KMS-11 (cell line): ENCODE measurements around the gene KCTD17.

Experiments
- H2AFZ ChIP-seq: fragments of 200-600 bp; sonication (generic); 2 replicates; pipeline ENCODE4 v1.6.1; 2016; ENCODE audit warnings: antibody characterized with exemption, mixed run types, low read depth
- H3K27ac ChIP-seq: fragments of 200-600 bp; sonication (generic); 2 replicates; pipeline ENCODE4 v1.6.1; 2016; ENCODE audit warnings: mild to moderate bottlenecking, mixed run types
- H3K27me3 ChIP-seq: fragments of 200-600 bp; sonication (generic); 2 replicates; pipeline ENCODE4 v1.6.1; 2017; ENCODE audit warnings: mild to moderate bottlenecking, low read depth, mixed run types, moderate library complexity; ENCODE audit not compliant: insufficient read depth
- H3K36me3 ChIP-seq: fragments of 200-600 bp; sonication (generic); 2 replicates; pipeline ENCODE4 v1.6.1; 2017; ENCODE audit warnings: mild to moderate bottlenecking, mixed run types; ENCODE audit not compliant: insufficient read depth
- H3K4me1 ChIP-seq: fragments of 200-600 bp; sonication (generic); 2 replicates; pipeline ENCODE4 v1.6.1; 2016; ENCODE audit warnings: mild to moderate bottlenecking, low read depth, mixed run types; ENCODE audit not compliant: poor library complexity, severe bottlenecking
- H3K4me2 ChIP-seq: fragments of 200-600 bp; sonication (generic); 2 replicates; pipeline ENCODE4 v1.7.0; 2016; ENCODE audit warnings: mild to moderate bottlenecking, mixed run types
- H3K4me3 ChIP-seq: fragments of 200-600 bp; sonication (generic); IDR thresholded peaks from 2 replicates; pipeline ENCODE4 v1.6.1; 2017; ENCODE audit warnings: low read depth, low read length, mixed read lengths; ENCODE audit not compliant: insufficient read depth
- H3K79me2 ChIP-seq: fragments of 200-600 bp; sonication (generic); 2 replicates; pipeline ENCODE4 v1.6.1; 2016; ENCODE audit warnings: low read depth, mixed run types; ENCODE audit not compliant: insufficient read depth
- H3K9ac ChIP-seq: fragments of 200-600 bp; sonication (generic); 2 replicates; pipeline ENCODE4 v1.6.1; 2016; ENCODE audit warnings: mild to moderate bottlenecking, mixed run types
- H4K20me1 ChIP-seq: fragments of 200-600 bp; sonication (generic); 2 replicates; pipeline ENCODE4 v1.6.1; 2016; ENCODE audit warnings: mild to moderate bottlenecking, mixed run types; ENCODE audit not compliant: insufficient read depth
- TF ChIP-seq, protein P1 (sequence below): fragments of 200-600 bp; sonication (generic); conservative IDR thresholded peaks from 2 replicates; pipeline ENCODE4 v1.6.1; 2017; ENCODE audit warnings: low read depth, mild to moderate bottlenecking, antibody characterized with exemption, low read length, moderate library complexity, mixed read lengths

KCTD17 gene

DNA sequence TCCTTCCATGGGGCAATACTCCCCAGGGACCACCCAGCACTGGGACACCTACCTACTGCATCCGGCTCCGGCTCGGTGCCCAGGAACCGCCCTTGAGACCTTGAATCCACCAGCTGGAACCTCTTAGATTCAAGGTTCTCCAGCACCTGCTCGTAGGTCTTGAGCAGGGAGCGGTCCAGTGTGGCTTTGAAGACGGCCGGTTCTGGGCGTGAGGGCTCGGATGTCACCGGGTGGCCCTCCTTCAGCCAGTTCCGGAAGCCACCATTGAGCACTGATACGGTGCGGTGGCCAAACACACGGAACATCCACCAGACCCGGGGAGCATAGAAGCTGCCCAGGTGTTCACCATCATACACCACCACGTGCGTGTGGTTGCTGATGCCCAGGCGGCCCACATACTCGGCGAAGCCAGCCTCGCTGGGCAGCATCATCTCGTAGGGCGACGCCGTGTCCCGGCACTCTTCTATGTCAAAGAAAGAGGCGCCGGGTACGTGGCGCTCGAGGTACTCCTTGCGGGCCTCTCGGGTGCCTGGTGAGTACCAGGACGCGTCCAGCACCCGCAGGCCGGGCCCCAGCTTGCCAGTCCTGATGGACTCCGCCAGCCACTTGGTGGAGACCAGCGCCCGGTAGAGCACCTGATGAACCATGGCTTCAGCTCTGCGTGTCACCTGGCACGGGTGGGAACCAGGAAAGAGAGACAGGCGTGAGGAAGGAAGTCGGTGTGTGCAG, 33.3 kb upstream of the KCTD17 start:
- no peak overlapping the region for H3K9ac ChIP-seq
- H3K27ac ChIP-seq = no peak overlapping the region
- peaks cover 17% of the 10 kb centered on the region for H3K4me1 ChIP-seq
- no peaks in the 10 kb centered on the region for H3K27me3 ChIP-seq
- H3K4me2 ChIP-seq = peak overlapping the region; percentile 48; the same call in 1 of the 2 replicates
- TF ChIP-seq, protein P1, sequence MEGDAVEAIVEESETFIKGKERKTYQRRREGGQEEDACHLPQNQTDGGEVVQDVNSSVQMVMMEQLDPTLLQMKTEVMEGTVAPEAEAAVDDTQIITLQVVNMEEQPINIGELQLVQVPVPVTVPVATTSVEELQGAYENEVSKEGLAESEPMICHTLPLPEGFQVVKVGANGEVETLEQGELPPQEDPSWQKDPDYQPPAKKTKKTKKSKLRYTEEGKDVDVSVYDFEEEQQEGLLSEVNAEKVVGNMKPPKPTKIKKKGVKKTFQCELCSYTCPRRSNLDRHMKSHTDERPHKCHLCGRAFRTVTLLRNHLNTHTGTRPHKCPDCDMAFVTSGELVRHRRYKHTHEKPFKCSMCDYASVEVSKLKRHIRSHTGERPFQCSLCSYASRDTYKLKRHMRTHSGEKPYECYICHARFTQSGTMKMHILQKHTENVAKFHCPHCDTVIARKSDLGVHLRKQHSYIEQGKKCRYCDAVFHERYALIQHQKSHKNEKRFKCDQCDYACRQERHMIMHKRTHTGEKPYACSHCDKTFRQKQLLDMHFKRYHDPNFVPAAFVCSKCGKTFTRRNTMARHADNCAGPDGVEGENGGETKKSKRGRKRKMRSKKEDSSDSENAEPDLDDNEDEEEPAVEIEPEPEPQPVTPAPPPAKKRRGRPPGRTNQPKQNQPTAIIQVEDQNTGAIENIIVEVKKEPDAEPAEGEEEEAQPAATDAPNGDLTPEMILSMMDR = no peak
- no peaks in the 10 kb centered on the region for H4K20me1 ChIP-seq
- H2AFZ ChIP-seq = no peak overlapping the region
- H3K4me3 ChIP-seq = no peak overlapping the region
- no peaks in the 10 kb centered on the region for H3K79me2 ChIP-seq
- no peaks in the 10 kb centered on the region for H3K36me3 ChIP-seq

DNA sequence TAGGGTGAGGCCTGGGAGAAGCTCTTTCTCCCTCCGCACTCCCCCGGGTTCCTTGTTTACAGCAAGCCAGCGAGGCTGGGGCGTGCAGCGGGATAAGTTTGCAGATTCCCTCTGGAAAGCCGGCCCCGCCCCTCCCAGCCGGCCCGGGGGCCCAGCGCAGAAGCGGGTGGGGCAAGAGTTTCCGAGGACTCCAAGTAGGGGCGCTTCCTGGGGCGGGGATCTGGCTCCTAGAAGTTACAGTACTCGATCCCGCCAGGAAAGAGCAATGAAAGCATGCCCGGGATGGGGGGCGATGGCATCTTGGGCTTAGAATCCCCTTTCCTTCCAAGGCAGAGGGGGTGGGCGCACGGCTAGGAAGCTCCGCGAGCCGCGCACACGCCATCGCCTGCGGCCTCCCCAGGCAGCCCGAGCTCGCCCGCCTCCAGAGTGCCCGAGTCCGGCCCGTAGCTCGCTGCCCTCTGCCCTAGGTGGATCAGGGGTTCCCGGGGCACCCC, 32.7 kb upstream of the KCTD17 start:
- H3K27ac ChIP-seq = no peak overlapping the region
- H3K36me3 ChIP-seq = no peaks in the 10 kb centered on the region
- no peak overlapping the region for H3K4me3 ChIP-seq
- peak overlapping the region; percentile 68; the same call in 1 of the 2 replicates for H2AFZ ChIP-seq
- TF ChIP-seq, protein P1 = no peak
- H4K20me1 ChIP-seq = no peaks in the 10 kb centered on the region
- peak overlapping the region; percentile 60; the same call in 1 of the 2 replicates for H3K9ac ChIP-seq
- no peaks in the 10 kb centered on the region for H3K27me3 ChIP-seq
- peaks cover 17% of the 10 kb centered on the region for H3K4me1 ChIP-seq
- no peaks in the 10 kb centered on the region for H3K79me2 ChIP-seq
- H3K4me2 ChIP-seq = peak overlapping the region; percentile 48; the same call in 1 of the 2 replicates

DNA sequence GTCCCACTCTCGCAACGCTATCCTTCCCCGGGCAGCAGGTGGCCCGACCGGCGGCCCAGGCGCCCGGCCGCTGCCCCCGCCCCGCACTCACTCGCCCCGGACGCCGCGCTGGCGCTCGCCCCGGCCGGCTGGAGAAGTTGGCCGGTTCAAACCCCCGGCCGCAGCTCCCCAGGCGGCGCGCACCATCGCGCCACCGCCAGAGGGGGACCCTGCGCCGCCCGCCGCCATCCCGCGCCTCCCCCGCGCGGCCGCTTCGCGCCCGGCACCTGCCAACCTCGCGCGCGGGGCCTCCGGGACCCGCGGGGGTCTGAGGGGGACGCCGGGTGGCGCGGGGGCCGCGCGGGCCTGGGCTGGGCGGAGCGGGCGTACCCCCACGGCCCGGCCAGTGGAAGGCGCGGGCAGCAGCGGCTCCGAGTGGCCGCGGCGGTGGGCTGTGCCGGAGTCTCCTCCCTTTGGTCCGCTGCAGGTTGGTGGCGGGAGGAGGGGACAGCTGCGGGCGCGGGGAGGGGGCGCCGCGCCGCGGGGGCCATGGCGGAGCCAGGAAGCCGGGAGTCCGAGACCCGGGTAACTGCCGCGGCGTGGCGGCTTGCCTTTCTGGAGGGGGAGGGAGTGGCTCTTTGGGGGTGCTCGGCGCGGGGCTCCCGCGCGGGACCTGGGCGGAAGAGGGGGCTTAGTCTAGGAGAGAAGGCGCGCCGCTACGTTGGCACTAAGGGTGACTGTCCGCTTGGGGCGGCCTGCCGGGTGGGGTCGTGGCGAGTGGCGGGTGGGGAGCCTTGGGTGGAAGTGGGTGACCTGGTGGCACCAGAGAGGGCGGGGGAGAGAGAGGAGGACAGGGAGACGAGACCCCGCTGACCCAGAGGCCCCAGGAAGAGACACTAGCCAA, 32.0 kb upstream of the KCTD17 start, which contains the start of the genes MPST and TST:
TSS of gene MPST (plus strand) at position 434 of the 883 bp plus-strand sequence. CDS start at position 529, 95 bp downstream.
TSS of gene TST (minus strand) at position 139 of the 883 bp plus-strand sequence. CDS start 715 bp downstream, outside the sequence.
- Histone ChIP-seq H3K36me3 (no peaks in the 10 kb centered on the region), H2AFZ (peak within 1 kb of the TSS; percentile 68), H3K4me3 (no peak within 1 kb of the TSS), H3K27me3 (no peaks in the 10 kb centered on the region), H3K4me1 (peaks cover 17% of the 10 kb centered on the region), H3K79me2 (no peaks in the 10 kb centered on the region), H3K9ac (peak within 1 kb of the TSS; percentile 60; the same call in 1 of the 2 replicates), H3K4me2 (peak within 1 kb of the TSS; percentile 62), H4K20me1 (no peaks in the 10 kb centered on the region), H3K27ac (0 out of 2 replicates have a peak within 1 kb of the TSS, but pooled peaks have one; percentile 2)
- TF ChIP-seq, protein P1 = no peak

DNA sequence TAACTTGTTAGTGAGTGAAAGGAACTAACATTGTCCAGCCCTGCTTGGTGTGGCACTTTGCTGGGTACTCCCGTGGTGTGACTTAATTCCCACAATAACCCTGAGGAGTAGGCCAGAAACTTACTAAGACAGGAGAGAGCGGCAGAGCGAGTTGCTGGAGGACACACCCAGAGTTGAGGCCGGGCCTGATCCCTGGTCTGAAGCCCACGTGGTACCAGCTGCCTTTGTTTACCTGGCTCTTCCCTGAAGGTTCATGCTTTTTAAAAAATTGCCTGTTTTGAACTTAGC, 31.4 kb upstream of the KCTD17 start:
- TF ChIP-seq, protein P1 = no peak
- Histone ChIP-seq H3K4me2 (peak overlapping the region; percentile 62), H3K4me1 (peaks cover 17% of the 10 kb centered on the region), H3K4me3 (no peak overlapping the region), H2AFZ (peak overlapping the region; percentile 68), H3K79me2 (no peaks in the 10 kb centered on the region), H3K27ac (0 out of 2 replicates have a peak overlapping the region, but pooled peaks have one; percentile 2), H3K27me3 (no peaks in the 10 kb centered on the region), H4K20me1 (no peaks in the 10 kb centered on the region), H3K9ac (peak overlapping the region; percentile 60; the same call in 1 of the 2 replicates), H3K36me3 (no peaks in the 10 kb centered on the region)
